GM19035 (cell line): ENCODE data around the gene PDIA5.

Experiments used
- ATAC-seq: cut with Tn5 transposase; IDR thresholded peaks from one replicate; pipeline ENCODE4 v1.9.1; 2021; ENCODE audit not compliant: unreplicated experiment

PDIA5 gene

GRCh38 chr3:123089611-123090331 is 22.9 kb downstream of the PDIA5 start:
- no peak for ATAC-seq

GRCh38 chr3:123090728-123091531 is 24.1 kb downstream of the PDIA5 start:
- ATAC-seq: no peak

- no peak for ATAC-seq
Observed at GRCh38 chr3:123092243-123092642, 25.4 kb downstream of the PDIA5 start.

GRCh38 chr3:123093696-123094095 is 26.9 kb downstream of the PDIA5 start:
- ATAC-seq: no peak

- ATAC-seq: no peak
Observed at GRCh38 chr3:123094516-123095313, 27.9 kb downstream of the PDIA5 start.

- ATAC-seq: no peak
Observed at GRCh38 chr3:123096126-123096525, 29.3 kb downstream of the PDIA5 start.

- ATAC-seq: no peak
Observed at GRCh38 chr3:123096731-123097130, 29.9 kb downstream of the PDIA5 start.

GRCh38 chr3:123098426-123099330 is 31.9 kb downstream of the PDIA5 start:
- ATAC-seq: no peak

- ATAC-seq: no peak
Observed at GRCh38 chr3:123099331-123100192, 32.7 kb downstream of the PDIA5 start.

GRCh38 chr3:123100193-123100776 is 33.5 kb downstream of the PDIA5 start:
- no peak for ATAC-seq

- ATAC-seq: no peak
Observed at GRCh38 chr3:123102249-123102648, 35.4 kb downstream of the PDIA5 start.

- ATAC-seq: no peak
Observed at GRCh38 chr3:123102826-123103225, 36.0 kb downstream of the PDIA5 start.

GRCh38 chr3:123104550-123104949 is 37.7 kb downstream of the PDIA5 start:
- no peak for ATAC-seq

GRCh38 chr3:123105201-123106189 is 38.7 kb downstream of the PDIA5 start:
- ATAC-seq: no peak

- ATAC-seq: no peak
Observed at GRCh38 chr3:123110282-123110975, 43.6 kb downstream of the PDIA5 start.

GRCh38 chr3:123110976-123111615 is 44.3 kb downstream of the PDIA5 start:
- ATAC-seq: no peak

GRCh38 chr3:123111640-123112039 is 44.8 kb downstream of the PDIA5 start:
- ATAC-seq: no peak
